HepG2 (cell line): Measurements from ENCODE around the gene GRM4. TPM values are rescaled to one million over a fixed set of nuclear protein-coding genes. Genes with fewer than 3 reads are reported as not detected.

ENCODE experiments used
- ATAC-seq: fragments of 200-7000 bp; cut with Tn5 transposase; 3 replicates; pipeline ENCODE4 v1.9.1; 2020; ENCODE audit warnings: mild to moderate bottlenecking, moderate library complexity
- BruUV-seq: library from RNA; stranded (reverse); fragments of 400-500 nt; replicated peaks from 2 replicates; lab custom pipeline; 2021; lab: Mats Ljungman, UMichigan
- CTCF ChIA-PET: fragments of 300-600 bp; formaldehyde crosslinking; extraction: SDS; loops from one replicate; lab custom pipeline; 2021; ENCODE audit warnings: low total read pairs, inconsistent platforms, low intra/inter-chr PET ratio; lab: Yijun Ruan, JAX
- POLR2A ChIA-PET: fragments of 350-600 bp; sonication (Branson Sonifier 250); formaldehyde crosslinking; loops from one replicate; lab custom pipeline; 2020; ENCODE audit warnings: antibody characterized with exemption, inconsistent platforms; lab: Yijun Ruan, JAX
- DNase-seq: peaks from one replicate; pipeline ENCODE4 v3.0.0-alpha.2; 2015; ENCODE audit warnings: low spot score
- FAIRE-seq: peaks from 3 replicates; lab custom pipeline; 2011; peaks lifted over from hg19 to GRCh38; lab: Jason Lieb, UNC
- H2AFZ ChIP-seq: one replicate; pipeline ENCODE4 v1.6.1; 2011; ENCODE audit warnings: low read length, inconsistent platforms
- H3K27ac ChIP-seq: fragments of 300-600 bp; 3 replicates; pipeline ENCODE4 v1.8.0; 2011; ENCODE audit warnings: mixed run types, mild to moderate bottlenecking, mixed read lengths, low read length, inconsistent platforms; ENCODE audit not compliant: insufficient read depth; ENCODE audit errors: extremely low read length
- H3K27me3 ChIP-seq, 2 experiments: fragments of 200-600 bp in 1 of 2; 2 replicates in 1 of 2; 3 replicates in 1 of 2; pipeline versions ENCODE4 v1.6.0 to v1.8.0; 2011; ENCODE audit warnings: low read length in 2 of 2, mild to moderate bottlenecking in 2 of 2, moderate library complexity in 2 of 2, inconsistent platforms in 1 of 2; ENCODE audit not compliant: insufficient read depth in 2 of 2, control insufficient read depth in 1 of 2
- H3K36me3 ChIP-seq, 2 experiments: fragments of 200-600 bp in 1 of 2; replicated peaks in 1 of 2; 2 replicates in 1 of 2; 3 replicates in 1 of 2; pipeline versions ENCODE4 v1.5.1 to v1.8.0; 2011; ENCODE audit warnings: low read length in 2 of 2, inconsistent platforms in 1 of 2; ENCODE audit not compliant: insufficient read depth in 2 of 2, control insufficient read depth in 1 of 2
- H3K4me1 ChIP-seq: 2 replicates; pipeline ENCODE4 v1.5.1; 2012; ENCODE audit warnings: low read length, inconsistent platforms; ENCODE audit not compliant: insufficient read depth
- H3K4me2 ChIP-seq: 2 replicates; pipeline ENCODE4 v1.6.0; 2011; ENCODE audit warnings: low read depth, low read length, inconsistent platforms
- H3K4me3 ChIP-seq, 3 experiments: fragments of 200-600 bp in 1 of 3; sonication (generic), shearing (Covaris generic) in 1 of 3; replicated peaks in 1 of 3; 2 replicates each; pipeline ENCODE4 v1.5.1; 2011 to 2016; ENCODE audit warnings: low read length in 3 of 3, inconsistent platforms in 2 of 3, low read depth in 2 of 3, mild to moderate bottlenecking in 2 of 3, control low read depth in 1 of 3, mixed read lengths in 1 of 3; ENCODE audit not compliant: insufficient read depth in 1 of 3
- H3K79me2 ChIP-seq: one replicate; pipeline ENCODE4 v1.6.1; 2011; ENCODE audit warnings: low read length, inconsistent platforms; ENCODE audit not compliant: insufficient read depth
- H3K9ac ChIP-seq: 2 replicates; pipeline ENCODE4 v1.6.0; 2011; ENCODE audit warnings: mild to moderate bottlenecking, low read depth, low read length, inconsistent platforms; ENCODE audit not compliant: insufficient read depth
- H3K9me3 ChIP-seq: 2 replicates; pipeline ENCODE4 v1.5.1; 2012; ENCODE audit warnings: mild to moderate bottlenecking, low read length
- H4K20me1 ChIP-seq: 2 replicates; pipeline ENCODE4 v1.6.0; 2011; ENCODE audit warnings: inconsistent platforms, mild to moderate bottlenecking, low read length, moderate library complexity; ENCODE audit not compliant: insufficient read depth
- AHR ChIP-seq: IDR thresholded peaks from 2 replicates; pipeline ENCODE4 v1.6.1; 2018; ENCODE audit warnings: missing genetic modification reagents, missing compliant biosample characterization
- BRCA1 ChIP-seq: sonication (generic); formaldehyde crosslinking; IDR thresholded peaks from 2 replicates; pipeline ENCODE4 v1.4.0; 2020; ENCODE audit warnings: missing genetic modification reagents
- CHD2 ChIP-seq: IDR thresholded peaks from 2 replicates; pipeline ENCODE4 v1.6.1; 2011; ENCODE audit warnings: low read depth, low read length, improper control_type of control experiment
- GLI4 ChIP-seq: sonication (generic); formaldehyde crosslinking; IDR thresholded peaks from 2 replicates; pipeline ENCODE4 v1.5.1; 2020; ENCODE audit warnings: missing genetic modification reagents, mild to moderate bottlenecking, moderate library complexity, borderline replicate concordance
- SIX4 ChIP-seq: sonication (generic); formaldehyde crosslinking; IDR thresholded peaks from 2 replicates; pipeline ENCODE4 v1.4.0; 2020; ENCODE audit warnings: missing genetic modification reagents
- U2AF1 ChIP-seq: fragments of 200-400 bp; formaldehyde crosslinking; optimal IDR thresholded peaks from 2 replicates; pipeline ENCODE3; 2017; ENCODE audit warnings: mild to moderate bottlenecking, low read depth, low read length
- ZBTB42 ChIP-seq: sonication (generic); formaldehyde crosslinking; IDR thresholded peaks from 2 replicates; pipeline ENCODE4 v1.5.0; 2020; ENCODE audit warnings: mild to moderate bottlenecking, missing genetic modification reagents
- WGBS: methylation state at CpG from one replicate; pipeline ENCODE4 v1.1.6; 2017; ENCODE audit warnings: low lambda C conversion rate; 5-methylcytosine and 5-hydroxymethylcytosine counted together
- in situ Hi-C: cut with HindIII; loops from 2 replicates; pipeline ENCODE4 v1.10.0; 2017; ENCODE audit warnings: low pct_unique_long_range_greater_than_20kb; ENCODE audit not compliant: extremely low pct_ligation_motif_present
- intact Hi-C: fragments of 100-400 bp; cut with micrococcal nuclease; formaldehyde crosslinking; loops from one replicate; pipeline ENCODE4 v1.10.0; 2022; ENCODE audit not compliant: unreplicated experiment
- polyA plus RNA-seq, 8 experiments: library from polyadenylated mRNA; depleted of rRNA in 3 of 8; stranded (reverse) in 7 of 8; unstranded in 1 of 8; fragments of >200 nt; fragmentation: Illumina TruSeq in 4 of 8; extraction: Trizol in 4 of 8; gene quantifications; 2 replicates each; pipeline versions ENCODE4 v1.2.1 to v1.2.3, GENCODE V29; 2011 to 2016; ENCODE audit warnings: low read depth in 4 of 8, missing spikeins in 1 of 8, mixed read lengths in 1 of 8; ENCODE audit not compliant: insufficient read depth in 1 of 8
- total RNA-seq, 5 experiments: library from RNA; depleted of rRNA; stranded (reverse); fragments of >200 nt; fragmentation: Illumina TruSeq; extraction: Trizol; gene quantifications; 2 replicates each; pipeline ENCODE4 v1.2.3, GENCODE V29; 2016; ENCODE audit warnings: low read depth in 1 of 5
- TF ChIP-seq, protein P1 (sequence below): sonication (generic); formaldehyde crosslinking; IDR thresholded peaks from 2 replicates; pipeline ENCODE4 v1.4.0; 2020; ENCODE audit warnings: missing genetic modification reagents, mild to moderate bottlenecking, borderline replicate concordance

GRM4 gene
- total and polyA plus RNA-seq, 2 of the 13 experiments (the other 11 are each of a cell fraction or from before 2014, with no cell fraction given) = not detected

DNA sequence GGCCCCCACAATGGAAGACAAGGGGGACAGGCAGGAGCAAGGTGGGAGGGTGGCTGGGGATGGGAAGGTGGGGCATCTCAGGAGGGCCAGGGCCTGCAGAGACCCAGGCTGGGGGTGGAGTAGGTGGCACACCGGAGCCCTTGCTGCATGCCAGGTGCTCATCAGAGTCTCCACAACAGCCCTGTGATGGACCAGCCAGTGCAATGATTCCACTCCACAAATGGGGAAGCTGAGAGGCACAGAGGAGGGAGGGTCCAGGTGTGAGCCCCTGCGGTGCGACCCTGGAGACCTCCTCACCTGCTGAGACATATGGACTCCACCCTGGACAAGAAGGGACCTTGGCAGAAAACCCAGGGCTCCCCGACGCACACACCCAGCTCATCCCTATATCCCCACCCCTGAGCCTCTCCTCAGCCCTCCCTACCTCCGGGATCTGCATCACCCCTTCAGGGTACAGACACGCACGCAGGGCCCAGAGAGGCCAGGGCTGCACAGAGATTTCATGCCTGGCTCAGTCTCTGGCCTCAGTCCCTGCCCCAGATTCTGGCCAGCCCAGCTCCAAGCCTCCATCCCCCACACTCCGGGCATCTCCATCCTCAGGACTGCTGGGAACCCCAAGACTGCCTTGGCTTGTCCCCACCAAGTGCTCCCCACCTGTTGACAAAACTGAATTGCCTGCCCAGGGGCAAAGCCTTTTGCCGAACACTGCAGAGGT lies 7.1 kb upstream of the GRM4 start:
- Histone ChIP-seq H3K4me3 (no peak overlapping the region), H3K79me2 (no peaks in the 10 kb centered on the region), H3K9me3 (no peaks in the 10 kb centered on the region), H3K4me2 (no peak overlapping the region), H4K20me1 (no peaks in the 10 kb centered on the region; the same call in 1 of the 2 replicates), H3K27ac (no peak overlapping the region), H3K27me3 (peaks cover 11 to 58% of the 10 kb centered on the region in 2 experiments), H3K36me3 (no peaks in the 10 kb centered on the region), H2AFZ (no peak overlapping the region), H3K4me1 (no peaks in the 10 kb centered on the region; the same call in 1 of the 2 replicates), H3K9ac (no peak overlapping the region)
- DNase-seq = no peak
- ChIA-PET CTCF (no interaction called here), POLR2A (no interaction called here)
- no peak for FAIRE-seq
- BruUV-seq = no TSS peak
- intact Hi-C loops = no loop called here
- WGBS = 17% methylated on average over 4 of the region's 10 CpGs
- no peak for ATAC-seq
- no peak for TF ChIP-seq ZBTB42 (CRISPR knock-in tag)
- TF ChIP-seq, protein P1, sequence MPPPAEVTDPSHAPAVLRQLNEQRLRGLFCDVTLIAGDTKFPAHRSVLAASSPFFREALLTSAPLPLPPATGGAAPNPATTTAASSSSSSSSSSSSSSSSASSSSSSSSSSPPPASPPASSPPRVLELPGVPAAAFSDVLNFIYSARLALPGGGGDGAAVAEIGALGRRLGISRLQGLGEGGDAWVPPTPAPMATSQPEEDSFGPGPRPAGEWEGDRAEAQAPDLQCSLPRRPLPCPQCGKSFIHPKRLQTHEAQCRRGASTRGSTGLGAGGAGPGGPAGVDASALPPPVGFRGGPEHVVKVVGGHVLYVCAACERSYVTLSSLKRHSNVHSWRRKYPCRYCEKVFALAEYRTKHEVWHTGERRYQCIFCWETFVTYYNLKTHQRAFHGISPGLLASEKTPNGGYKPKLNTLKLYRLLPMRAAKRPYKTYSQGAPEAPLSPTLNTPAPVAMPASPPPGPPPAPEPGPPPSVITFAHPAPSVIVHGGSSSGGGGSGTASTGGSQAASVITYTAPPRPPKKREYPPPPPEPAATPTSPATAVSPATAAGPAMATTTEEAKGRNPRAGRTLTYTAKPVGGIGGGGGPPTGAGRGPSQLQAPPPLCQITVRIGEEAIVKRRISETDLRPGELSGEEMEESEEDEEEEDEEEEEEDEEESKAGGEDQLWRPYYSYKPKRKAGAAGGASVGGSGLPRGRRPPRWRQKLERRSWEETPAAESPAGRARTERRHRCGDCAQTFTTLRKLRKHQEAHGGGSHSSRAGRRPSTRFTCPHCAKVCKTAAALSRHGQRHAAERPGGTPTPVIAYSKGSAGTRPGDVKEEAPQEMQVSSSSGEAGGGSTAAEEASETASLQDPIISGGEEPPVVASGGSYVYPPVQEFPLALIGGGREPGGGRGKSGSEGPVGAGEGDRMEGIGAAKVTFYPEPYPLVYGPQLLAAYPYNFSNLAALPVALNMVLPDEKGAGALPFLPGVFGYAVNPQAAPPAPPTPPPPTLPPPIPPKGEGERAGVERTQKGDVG (CRISPR knock-in tag) = no peak
- no peak for TF ChIP-seq GLI4 (CRISPR knock-in tag)
- TF ChIP-seq CHD2 = no peak
- no peak for TF ChIP-seq U2AF1
- no peak for TF ChIP-seq SIX4
- no peak for TF ChIP-seq BRCA1 (CRISPR knock-in tag)
- no peak for TF ChIP-seq AHR (CRISPR knock-in tag)
- in situ Hi-C loops = loop anchor here (10.0 kb wide), 1 partner anchor 388 kb away; no protein-coding TSS in a partner anchor
